GM15510 (cell line): ENCODE results near the gene NUTF2.
A peak's percentile ranks its signal among the peaks of the same experiment; 100 is the strongest.

Experiments used
- POLR2A ChIP-seq: IDR thresholded peaks from 3 replicates; pipeline ENCODE4 v1.6.1; 2011; ENCODE audit warnings: borderline replicate concordance; ENCODE audit not compliant: insufficient read length; ENCODE audit errors: extremely low read depth

NUTF2 gene

DNA sequence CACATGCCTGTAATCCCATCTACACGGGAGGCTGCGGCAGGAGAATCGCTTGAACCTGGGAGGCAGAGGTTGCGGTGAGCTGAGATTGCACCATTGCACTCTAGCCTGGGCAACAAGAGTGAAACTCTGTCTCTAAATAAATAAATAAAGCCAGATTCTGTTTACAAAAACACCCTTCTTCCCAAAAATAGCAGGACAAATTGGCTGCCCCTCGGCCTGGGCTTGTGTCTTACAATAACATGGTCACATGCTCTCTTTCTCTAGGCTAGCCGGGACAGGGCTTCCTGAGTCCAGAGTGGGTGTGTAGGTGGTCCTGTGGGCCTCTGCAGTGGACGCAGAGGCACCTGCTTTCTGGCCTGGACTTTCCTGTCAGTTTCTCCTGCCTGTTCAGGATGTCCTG is 22.9 kb downstream of the NUTF2 start:
- no peak for TF ChIP-seq POLR2A

DNA sequence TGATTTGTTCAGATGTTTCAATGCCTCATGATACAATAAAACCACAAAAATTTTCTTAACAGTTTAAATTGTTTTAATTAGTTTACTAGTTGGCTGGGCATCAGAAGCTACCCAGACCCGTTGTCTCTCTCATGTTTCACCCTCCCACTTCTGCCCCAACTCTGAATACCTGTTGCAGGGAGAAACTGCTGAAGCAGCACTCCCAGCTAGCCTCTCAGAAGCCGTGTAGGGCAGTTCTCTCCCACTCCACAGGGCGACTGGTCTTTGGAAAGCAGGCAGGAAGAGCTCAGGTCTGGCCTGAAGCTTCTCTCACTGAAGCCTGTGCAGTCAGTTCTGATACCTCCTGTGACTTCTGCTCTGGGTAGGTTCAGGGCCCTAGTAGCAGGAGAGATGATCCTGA is 24.5 kb downstream of the NUTF2 start:
- no peak for TF ChIP-seq POLR2A

DNA sequence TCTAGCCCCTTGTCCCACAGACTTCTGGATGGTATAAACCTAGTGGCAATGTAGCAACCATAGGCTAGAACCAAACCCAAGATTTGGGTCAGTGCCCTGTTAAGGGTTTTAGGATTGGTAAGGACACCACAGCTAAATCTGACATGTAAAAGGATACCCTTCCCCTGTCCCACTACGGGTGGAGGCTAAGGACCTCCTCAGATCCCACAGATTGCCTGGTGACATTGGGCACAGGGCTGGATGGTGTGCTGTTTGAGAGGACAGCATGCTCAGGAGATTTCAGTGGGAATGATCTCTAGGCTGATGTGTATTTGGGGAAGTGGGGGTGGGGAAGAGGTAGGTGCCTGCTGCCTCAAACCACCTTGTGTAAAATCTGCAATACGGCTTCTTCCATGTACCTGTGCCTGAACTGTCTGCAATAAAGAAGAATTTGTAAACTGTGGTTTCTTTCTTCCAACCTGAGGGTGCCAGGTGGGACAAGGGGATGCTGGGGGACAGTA is 25.4 kb downstream of the NUTF2 start:
- TF ChIP-seq POLR2A: no peak

DNA sequence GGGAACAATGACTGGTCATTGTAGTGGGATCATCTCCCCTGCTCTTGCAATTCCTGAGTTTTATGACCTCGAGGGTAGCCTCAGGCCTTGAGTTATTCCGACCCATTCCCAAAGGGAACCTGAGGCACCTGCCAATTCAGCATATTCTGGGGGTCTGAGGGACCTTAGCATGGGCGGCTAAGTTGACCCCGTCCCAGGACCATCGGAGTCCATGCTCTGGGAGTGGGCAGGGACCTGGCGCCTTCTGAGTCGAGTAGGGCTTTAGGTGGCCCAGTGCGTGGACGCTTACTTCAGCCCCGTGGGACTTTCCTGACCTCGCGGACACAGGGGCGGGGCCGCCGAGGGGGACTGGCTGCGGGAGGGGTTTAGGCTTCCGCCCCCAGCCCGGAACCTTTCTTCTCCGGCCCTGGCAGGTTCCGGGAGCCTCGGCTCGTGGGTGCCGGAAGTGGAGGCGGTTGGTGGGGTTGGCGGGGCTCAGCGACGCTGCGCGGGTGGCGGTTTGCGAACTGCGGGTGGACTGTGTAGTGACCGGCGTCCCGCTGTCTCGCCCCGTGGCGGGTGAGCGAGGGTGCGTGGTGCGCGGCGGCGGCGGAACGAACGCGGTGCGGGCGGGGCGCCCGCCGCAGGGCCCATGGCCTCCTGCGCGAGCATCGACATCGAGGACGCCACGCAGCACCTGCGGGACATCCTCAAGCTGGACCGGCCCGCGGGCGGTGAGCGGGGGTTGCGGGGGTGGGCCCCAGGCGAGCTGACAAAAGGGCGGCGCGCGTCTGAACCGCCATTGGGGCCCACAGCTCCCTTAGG is 26.1 kb downstream of the NUTF2 start, which contains the start of gene EDC4:
TSS of gene EDC4 (plus strand) at position 422 of the 804 bp plus-strand sequence. CDS start at position 632, 210 bp downstream.
- peak; percentile 84 for TF ChIP-seq POLR2A

DNA sequence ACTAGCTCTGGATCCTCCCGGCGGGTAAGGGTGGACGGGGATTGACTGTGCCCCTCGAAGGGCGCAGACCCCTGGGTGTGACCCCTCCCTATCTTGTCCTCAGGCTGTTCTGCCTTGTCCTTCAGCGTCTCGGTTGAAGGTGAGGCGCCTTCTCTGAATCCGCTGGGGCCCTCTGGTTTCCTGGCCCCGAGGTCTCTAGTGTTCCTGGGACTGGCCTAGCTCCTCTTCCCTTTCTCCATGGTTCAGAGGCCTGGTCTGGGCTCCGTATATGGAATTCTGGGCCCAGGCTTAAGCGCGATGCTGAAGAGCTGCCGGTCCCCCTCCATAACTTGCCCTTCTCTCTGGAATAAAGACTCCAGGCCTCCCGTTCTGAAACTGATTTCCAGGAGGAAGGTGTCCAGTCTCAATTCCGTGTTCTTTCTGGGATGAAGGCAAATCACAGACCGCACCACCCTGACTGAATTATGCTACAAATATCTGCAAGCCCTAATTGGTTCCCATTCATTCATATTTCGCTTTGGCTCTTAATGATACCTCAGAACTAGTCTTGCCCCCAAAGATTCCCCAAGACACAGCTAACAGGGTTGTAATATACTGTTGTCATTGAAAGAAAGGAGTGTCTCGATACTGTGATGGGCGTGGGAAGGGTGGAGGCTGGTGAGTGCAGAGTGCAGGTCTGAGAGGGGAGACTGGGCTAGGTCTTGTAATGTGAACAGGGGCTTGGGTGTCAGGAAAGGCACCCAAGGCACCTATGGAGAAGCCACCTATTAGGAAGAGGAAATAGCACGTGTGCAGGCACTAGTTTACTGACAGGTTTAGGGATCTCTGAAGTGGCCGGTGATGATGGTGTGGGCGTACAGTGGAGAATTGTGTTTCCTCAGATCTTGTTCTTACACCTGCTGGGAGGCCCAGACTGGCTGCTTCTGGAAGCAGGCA is 27.0 kb downstream of the NUTF2 start:
- no peak for TF ChIP-seq POLR2A

DNA sequence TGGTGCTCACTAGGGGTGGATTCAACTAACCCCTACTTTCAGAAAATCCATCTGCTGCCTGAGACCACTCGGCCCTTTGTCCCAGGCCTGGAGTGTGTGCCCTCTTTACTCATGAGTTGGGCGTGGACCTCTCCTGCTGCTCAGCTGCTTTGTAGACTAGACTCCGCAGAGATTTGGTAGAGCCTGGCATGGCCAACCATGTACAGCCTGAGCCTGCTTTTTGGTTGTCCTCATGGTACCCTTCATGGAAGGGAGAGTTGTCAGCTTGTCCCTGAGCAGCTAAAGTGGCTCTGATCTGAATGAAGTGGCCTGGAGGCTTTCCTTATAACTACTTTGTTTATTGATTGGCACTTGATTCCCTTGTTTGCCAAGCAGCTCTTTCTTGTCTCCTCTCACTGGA is 27.6 kb downstream of the NUTF2 start:
- TF ChIP-seq POLR2A: no peak

DNA sequence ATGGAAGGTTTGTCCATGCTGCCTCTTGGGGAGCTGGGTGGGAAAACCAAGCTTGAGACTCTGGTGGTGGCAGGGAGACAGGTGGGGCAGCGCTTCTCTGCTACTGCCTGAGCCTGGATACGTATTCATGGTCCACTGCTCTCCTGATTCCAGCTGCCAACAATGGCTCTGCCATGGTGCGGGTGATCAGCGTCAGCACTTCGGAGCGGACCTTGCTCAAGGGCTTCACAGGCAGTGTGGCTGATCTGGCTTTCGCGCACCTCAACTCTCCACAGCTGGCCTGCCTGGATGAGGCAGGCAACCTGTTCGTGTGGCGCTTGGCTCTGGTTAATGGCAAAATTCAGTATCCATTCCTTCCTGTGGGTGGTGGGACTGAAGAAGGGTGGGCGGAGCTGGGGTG is 30.3 kb downstream of the NUTF2 start:
- TF ChIP-seq POLR2A: no peak

DNA sequence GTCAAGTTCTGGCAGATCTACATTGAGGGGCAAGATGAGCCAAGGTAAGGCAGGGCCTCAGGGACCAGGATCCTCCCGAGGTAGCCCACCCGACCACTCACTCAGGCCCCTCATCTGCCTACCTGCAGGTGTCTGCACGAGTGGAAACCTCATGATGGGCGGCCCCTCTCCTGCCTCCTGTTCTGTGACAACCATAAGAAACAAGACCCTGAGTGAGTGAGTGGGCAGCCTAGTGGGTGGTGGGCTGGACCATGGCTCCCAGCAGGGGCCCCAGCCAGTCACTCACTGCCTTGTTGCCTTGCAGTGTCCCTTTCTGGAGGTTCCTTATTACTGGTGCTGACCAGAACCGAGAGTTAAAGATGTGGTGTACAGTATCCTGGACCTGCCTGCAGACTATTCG is 31.5 kb downstream of the NUTF2 start:
- no peak for TF ChIP-seq POLR2A

DNA sequence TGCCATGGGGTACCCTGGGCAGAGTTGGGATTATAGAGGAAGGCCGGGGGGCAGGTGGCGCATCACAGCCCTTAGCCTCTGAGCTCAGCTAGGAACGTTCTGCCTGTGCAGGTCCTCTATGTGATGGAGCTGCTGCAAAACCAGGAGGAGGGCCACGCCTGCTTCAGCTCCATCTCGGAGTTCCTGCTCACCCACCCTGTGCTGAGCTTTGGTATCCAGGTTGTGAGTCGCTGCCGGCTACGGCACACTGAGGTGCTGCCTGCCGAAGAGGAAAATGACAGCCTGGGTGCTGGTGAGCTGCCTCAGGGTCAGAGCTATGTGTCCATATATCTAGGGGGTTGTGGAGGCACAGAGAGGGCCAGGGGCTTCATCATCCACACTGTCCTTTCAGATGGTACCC is 32.1 kb downstream of the NUTF2 start:
- TF ChIP-seq POLR2A: no peak

DNA sequence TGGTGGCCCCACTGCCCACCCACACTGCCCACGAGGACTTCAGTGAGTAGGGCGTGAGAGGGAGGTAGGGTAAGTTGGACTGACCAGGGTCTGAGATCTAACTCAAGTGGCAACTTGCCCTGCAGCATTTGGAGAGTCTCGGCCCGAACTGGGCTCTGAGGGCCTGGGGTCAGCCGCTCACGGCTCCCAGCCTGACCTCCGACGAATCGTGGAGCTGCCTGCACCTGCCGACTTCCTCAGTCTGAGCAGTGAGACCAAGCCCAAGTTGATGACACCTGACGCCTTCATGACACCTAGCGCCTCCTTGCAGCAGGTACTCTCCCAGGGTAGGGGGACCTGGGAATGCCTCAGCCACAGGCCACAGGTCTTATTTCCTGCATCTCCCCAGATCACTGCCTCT is 32.7 kb downstream of the NUTF2 start:
- TF ChIP-seq POLR2A: no peak

DNA sequence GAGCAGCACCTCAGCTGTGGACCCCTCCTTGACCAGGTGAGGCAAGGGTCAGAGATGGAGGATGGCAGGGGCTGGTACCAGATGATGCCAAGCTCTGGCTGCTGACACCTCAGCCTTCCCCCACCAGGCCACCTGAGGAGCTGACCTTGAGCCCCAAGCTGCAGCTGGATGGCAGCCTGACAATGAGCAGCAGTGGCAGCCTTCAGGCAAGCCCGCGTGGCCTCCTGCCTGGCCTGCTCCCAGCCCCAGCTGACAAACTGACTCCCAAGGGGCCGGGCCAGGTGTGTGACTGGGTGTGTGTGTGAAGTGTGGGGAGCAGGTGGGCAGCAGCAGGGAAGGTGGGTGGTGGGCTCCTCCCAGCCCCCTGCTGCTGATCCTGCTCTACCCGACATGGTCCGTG is 33.2 kb downstream of the NUTF2 start:
- TF ChIP-seq POLR2A: no peak

DNA sequence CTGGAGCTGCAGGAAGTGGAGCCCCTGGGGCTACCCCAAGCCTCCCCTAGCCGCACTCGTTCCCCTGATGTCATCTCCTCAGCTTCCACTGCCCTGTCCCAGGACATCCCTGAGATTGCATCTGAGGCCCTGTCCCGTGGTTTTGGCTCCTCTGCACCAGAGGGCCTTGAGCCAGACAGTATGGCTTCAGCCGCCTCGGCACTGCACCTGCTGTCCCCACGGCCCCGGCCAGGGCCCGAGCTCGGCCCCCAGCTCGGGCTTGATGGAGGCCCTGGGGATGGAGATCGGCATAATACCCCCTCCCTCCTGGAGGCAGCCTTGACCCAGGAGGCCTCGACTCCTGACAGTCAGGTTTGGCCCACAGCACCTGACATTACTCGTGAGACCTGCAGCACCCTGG is 33.9 kb downstream of the NUTF2 start:
- no peak for TF ChIP-seq POLR2A

DNA sequence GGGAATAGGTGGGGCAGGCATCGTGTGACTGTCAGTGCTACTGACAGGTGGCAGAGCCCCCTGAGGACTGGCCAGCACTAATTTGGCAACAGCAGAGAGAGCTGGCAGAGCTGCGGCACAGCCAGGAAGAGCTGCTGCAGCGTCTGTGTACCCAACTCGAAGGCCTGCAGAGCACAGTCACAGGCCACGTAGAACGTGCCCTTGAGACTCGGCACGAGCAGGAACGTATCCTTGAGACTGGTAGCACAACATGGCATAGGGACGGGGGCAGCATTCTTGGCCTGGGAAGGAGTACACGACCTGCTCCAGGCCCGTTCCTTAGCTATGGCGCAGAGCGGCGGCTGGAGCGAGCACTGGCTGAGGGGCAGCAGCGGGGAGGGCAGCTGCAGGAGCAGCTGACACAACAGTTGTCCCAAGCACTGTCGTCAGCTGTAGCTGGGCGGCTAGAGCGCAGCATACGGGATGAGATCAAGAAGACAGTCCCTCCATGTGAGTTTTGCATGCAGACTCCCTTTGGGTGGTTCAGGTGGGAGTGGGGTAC is 35.0 kb downstream of the NUTF2 start:
- no peak for TF ChIP-seq POLR2A

DNA sequence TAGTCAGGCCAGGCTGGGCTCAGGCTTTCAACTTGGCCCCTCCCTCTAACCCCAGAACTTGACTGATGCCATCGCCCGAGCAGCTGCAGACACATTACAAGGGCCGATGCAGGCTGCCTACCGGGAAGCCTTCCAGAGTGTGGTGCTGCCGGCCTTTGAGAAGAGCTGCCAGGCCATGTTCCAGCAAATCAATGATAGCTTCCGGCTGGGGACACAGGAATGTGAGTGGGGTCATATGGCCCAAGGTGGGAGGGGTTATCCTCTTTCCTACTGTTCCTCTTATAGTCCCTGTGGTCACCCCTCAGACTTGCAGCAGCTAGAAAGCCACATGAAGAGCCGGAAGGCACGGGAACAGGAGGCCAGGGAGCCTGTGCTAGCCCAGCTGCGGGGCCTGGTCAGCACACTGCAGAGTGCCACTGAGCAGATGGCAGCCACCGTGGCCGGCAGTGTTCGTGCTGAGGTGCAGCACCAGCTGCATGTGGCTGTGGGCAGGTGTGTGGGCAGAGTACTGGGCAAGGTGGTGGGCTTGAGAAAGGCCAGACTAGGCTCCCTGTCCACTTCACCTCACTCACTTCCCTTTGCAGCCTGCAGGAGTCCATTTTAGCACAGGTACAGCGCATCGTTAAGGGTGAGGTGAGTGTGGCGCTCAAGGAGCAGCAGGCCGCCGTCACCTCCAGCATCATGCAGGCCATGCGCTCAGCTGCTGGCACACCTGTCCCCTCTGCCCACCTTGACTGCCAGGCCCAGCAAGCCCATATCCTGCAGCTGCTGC is 35.8 kb downstream of the NUTF2 start:
- no peak for TF ChIP-seq POLR2A

DNA sequence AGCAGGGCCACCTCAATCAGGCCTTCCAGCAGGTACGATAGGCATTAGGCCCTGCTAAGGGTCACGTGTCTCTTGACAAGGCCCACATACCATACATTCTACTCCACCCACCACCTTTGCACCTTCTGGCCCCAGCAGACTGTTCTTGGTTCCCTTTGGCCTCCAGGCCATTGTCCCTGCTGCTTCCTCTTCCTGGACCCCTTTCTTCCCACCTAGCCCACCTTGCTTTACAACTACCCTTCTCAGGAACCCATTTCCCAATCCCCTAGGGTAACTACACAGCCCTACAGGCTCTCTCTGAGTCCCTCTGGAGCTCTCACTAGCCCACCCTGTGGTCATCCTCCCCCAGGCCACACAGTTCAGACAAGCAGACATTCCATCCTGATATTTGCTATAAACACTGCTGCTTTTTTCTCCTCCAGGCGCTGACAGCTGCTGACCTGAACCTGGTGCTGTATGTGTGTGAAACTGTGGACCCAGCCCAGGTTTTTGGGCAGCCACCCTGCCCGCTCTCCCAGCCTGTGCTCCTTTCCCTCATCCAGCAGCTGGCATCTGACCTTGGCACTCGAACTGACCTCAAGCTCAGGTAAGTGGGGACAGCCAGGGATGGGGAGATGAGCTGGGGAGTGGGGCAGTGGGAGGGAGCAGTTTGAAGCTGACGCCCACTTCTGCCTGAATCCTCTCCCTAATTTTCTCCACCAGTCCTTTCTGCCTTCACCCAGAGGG is 36.6 kb downstream of the NUTF2 start:
- no peak for TF ChIP-seq POLR2A

DNA sequence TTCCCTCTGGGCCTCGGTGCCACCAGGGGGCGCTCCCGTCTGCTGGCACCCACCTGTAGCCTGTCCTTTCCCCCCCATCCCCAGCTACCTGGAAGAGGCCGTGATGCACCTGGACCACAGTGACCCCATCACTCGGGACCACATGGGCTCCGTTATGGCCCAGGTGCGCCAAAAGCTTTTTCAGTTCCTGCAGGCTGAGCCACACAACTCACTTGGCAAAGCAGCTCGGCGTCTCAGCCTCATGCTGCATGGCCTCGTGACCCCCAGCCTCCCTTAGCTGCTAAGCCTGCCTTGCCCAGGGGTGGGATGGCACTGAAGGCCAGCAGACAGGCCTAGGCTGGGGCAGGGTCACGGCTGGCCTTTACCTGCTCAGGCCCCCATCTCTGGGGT is 37.1 kb downstream of the NUTF2 start:
- TF ChIP-seq POLR2A: no peak
